Measurements from ENCODE around the gene PITPNC1.

The PITPNC1 gene

GRCh38 chr17:67730731-67731130, 353.6 kb downstream of the PITPNC1 start:
- DNase-seq (ENCODE audit: low spot score) = no peak
- in situ Hi-C loops (cut with MboI; ENCODE audit: low sequenced_read_pairs, unreplicated experiment) = no loop called here
- no peak for TF ChIP-seq CTCF (IDR thresholded peaks at IDR 0.05; ENCODE audit: borderline replicate concordance, control extremely low read depth, extremely low read depth, insufficient read depth, missing control alignments)

GRCh38 chr17:67733449-67733848, 356.4 kb downstream of the PITPNC1 start:
- in situ Hi-C loops (cut with MboI; ENCODE audit: low sequenced_read_pairs, unreplicated experiment) = no loop called here
- no peak for TF ChIP-seq CTCF (IDR thresholded peaks at IDR 0.05; ENCODE audit: borderline replicate concordance, control extremely low read depth, extremely low read depth, insufficient read depth, missing control alignments)
- no peak for DNase-seq (ENCODE audit: low spot score)

- in situ Hi-C loops (cut with MboI; ENCODE audit: low sequenced_read_pairs, unreplicated experiment) = no loop called here
- no peak for DNase-seq (ENCODE audit: low spot score)
- TF ChIP-seq CTCF (IDR thresholded peaks at IDR 0.05; ENCODE audit: borderline replicate concordance, control extremely low read depth, extremely low read depth, insufficient read depth, missing control alignments) = no peak
These were observed 360.1 kb downstream of the PITPNC1 start for GRCh38 chr17:67737145-67737544.

GRCh38 chr17:67742025-67742424, 364.9 kb downstream of the PITPNC1 start:
- TF ChIP-seq CTCF (IDR thresholded peaks at IDR 0.05; ENCODE audit: borderline replicate concordance, control extremely low read depth, extremely low read depth, insufficient read depth, missing control alignments) = no peak
- no peak for DNase-seq (ENCODE audit: low spot score)
- in situ Hi-C loops (cut with MboI; ENCODE audit: low sequenced_read_pairs, unreplicated experiment) = no loop called here
